Panc1 (cell line): ENCODE results near the gene TGIF2. TPM values are rescaled to one million over a fixed set of nuclear protein-coding genes. Genes with fewer than 3 reads are reported as not detected.

Experiments
- ATAC-seq: fragments of 200-7000 bp; cut with Tn5 transposase; 2 replicates; pipeline ENCODE4 v1.9.1; 2020; ENCODE audit warnings: mild to moderate bottlenecking, moderate library complexity
- BruUV-seq: library from RNA; stranded (reverse); fragments of 400-500 nt; replicated peaks from 2 replicates; lab custom pipeline; 2021; lab: Mats Ljungman, UMichigan
- CTCF ChIA-PET: fragments of 300-600 bp; sonication (Branson Sonifier 250); formaldehyde crosslinking; loops from one replicate; lab custom pipeline; 2022; ENCODE audit warnings: antibody characterized with exemption; lab: Charles Lee
- POLR2A ChIA-PET: fragments of 300-600 bp; sonication (Branson Sonifier 250); formaldehyde crosslinking; loops from one replicate; lab custom pipeline; 2022; ENCODE audit warnings: antibody characterized with exemption; lab: Charles Lee
- DNase-seq: peaks from one replicate; pipeline ENCODE4 v3.0.0-alpha.2; 2010; ENCODE audit warnings: low read depth, low spot score
- H3K27ac ChIP-seq: 2 replicates; pipeline ENCODE4 v1.5.1; 2011; ENCODE audit warnings: mild to moderate bottlenecking, low read length, inconsistent platforms
- H3K27me3 ChIP-seq: fragments of 200-500 bp; sonication (Bioruptor generic); 2 replicates; pipeline ENCODE4 v1.6.0; 2014; ENCODE audit warnings: low read length, inconsistent platforms; ENCODE audit not compliant: control insufficient read depth, insufficient read depth
- H3K36me3 ChIP-seq: fragments of 200-500 bp; sonication (Bioruptor generic); 2 replicates; pipeline ENCODE4 v1.5.1; 2014; ENCODE audit warnings: inconsistent platforms, mild to moderate bottlenecking, low read length, moderate library complexity; ENCODE audit not compliant: control insufficient read depth, insufficient read depth
- H3K4me1 ChIP-seq: 2 replicates; pipeline ENCODE4 v1.5.1; 2011; ENCODE audit warnings: inconsistent platforms, mild to moderate bottlenecking, low read length, moderate library complexity; ENCODE audit not compliant: control insufficient read depth, insufficient read depth
- H3K4me3 ChIP-seq, 2 experiments: 2 replicates each; pipeline ENCODE4 v1.5.1; 2011 to 2012; ENCODE audit warnings: low read depth in 2 of 2, low read length in 2 of 2, mild to moderate bottlenecking in 2 of 2, inconsistent platforms in 1 of 2, moderate library complexity in 1 of 2
- H3K9me3 ChIP-seq: fragments of 200-500 bp; sonication (Bioruptor generic); 2 replicates; pipeline ENCODE4 v1.5.1; 2014; ENCODE audit warnings: low read depth, mild to moderate bottlenecking, inconsistent platforms, low read length, moderate library complexity; ENCODE audit not compliant: control insufficient read depth, insufficient read depth
- CTCF ChIP-seq: fragments of 450-650 bp; IDR thresholded peaks from 2 replicates; pipeline ENCODE4 v1.5.1; 2017; ENCODE audit warnings: mild to moderate bottlenecking
- POLR2AphosphoS5 ChIP-seq: IDR thresholded peaks from 2 replicates; pipeline ENCODE4 v1.6.1; 2012; ENCODE audit warnings: mild to moderate bottlenecking, low read depth, low read length, moderate library complexity
- SIN3A ChIP-seq: IDR thresholded peaks from 2 replicates; pipeline ENCODE4 v1.6.1; 2012; ENCODE audit warnings: low read depth, mild to moderate bottlenecking, low read length, moderate library complexity, borderline replicate concordance; ENCODE audit not compliant: insufficient read depth
- TCF7L2 ChIP-seq: IDR thresholded peaks from 2 replicates; pipeline ENCODE4 v1.6.1; 2011; ENCODE audit warnings: mild to moderate bottlenecking, low read depth, low read length, inconsistent platforms
- in situ Hi-C: cut with HindIII; loops from 2 replicates; pipeline ENCODE4 v1.10.0; 2016; ENCODE audit warnings: low sequenced_read_pairs, low pct_unique_long_range_greater_than_20kb
- intact Hi-C: fragments of 100-400 bp; cut with micrococcal nuclease; formaldehyde crosslinking; loops from one replicate; pipeline ENCODE4 v1.10.0; 2022; ENCODE audit not compliant: unreplicated experiment
- total RNA-seq: library from RNA; stranded (reverse); gene quantifications from one replicate; pipeline ENCODE4 v1.2.1, GENCODE V29; 2021; ENCODE audit not compliant: unreplicated experiment
- TF ChIP-seq, protein P1 (sequence below), 2 experiments: IDR thresholded peaks; 2 replicates each; pipeline ENCODE4 v1.6.1; 2011 to 2012; ENCODE audit warnings: low read depth in 2 of 2, control low read depth in 1 of 2, low read length in 1 of 2, mild to moderate bottlenecking in 1 of 2, moderate library complexity in 1 of 2; ENCODE audit not compliant: insufficient read depth in 1 of 2

Gene TGIF2
- total RNA-seq, 1 experiment from 2014 or later = 18.0 TPM

DNA sequence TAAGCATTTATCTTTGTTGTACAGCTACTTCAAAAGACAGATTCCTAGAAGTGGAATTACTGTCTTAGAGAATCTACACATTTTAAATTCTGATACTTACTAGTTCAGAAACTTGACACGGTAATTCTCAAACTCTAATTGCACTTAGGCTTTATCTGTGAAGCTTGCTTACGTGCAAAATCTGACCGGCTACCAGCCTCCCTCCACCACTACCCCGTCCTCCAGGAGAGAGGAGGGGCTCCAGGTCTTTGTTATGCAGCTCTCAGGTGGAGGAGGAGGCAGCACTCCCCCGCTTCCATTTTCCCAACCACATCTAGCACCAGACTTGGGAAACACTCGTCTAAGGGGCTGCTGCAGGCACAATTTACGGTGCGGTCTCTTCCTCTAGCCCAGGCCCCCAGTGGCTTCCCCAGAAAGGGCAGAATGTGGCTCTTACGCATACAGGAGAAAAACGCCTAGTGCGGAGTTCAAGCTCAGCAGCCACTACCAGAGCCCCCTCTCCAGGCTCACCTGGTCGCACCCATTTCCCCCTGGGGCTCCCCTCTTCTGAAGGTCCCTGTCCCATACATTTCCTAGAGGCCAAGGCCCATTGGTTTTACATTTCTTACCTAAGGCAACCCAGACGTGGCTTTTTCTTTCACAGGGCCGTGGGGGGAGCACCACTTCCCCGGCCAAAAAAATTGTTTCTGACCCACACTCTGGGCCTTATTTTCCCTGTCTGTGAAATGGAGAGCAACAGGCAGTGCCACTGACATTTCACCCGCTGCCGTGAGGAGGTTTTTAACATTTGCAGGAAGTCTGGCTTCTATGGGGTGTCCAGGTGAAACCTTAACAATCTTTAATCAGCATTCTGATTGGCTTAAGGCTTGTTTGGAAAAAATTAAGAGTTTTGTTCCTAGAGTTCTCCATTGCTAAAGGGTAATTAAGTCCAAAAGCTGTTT, 1.6 kb upstream of the TGIF2 start:
- DNase-seq (no peak), ATAC-seq (no peak)
- intact Hi-C loops (no loop called here), in situ Hi-C loops (no loop called here)
- Histone ChIP-seq H3K27ac (peak overlapping the region; percentile 92), H3K27me3 (no peaks in the 10 kb centered on the region), H3K36me3 (no peaks in the 10 kb centered on the region), H3K9me3 (no peaks in the 10 kb centered on the region), H3K4me3 (no peak overlapping the region; a peak in 1 of 4 replicates), H3K4me1 (peaks cover 20% of the 10 kb centered on the region)
- CTCF ChIA-PET = interaction anchor here (0.6 to 0.7 kb wide), 2 partner anchors 12 to 34 kb away, joined by 3 to 5 read pairs; partner anchors contain the start of gene RAB5IF
- TF ChIP-seq, protein P1, sequence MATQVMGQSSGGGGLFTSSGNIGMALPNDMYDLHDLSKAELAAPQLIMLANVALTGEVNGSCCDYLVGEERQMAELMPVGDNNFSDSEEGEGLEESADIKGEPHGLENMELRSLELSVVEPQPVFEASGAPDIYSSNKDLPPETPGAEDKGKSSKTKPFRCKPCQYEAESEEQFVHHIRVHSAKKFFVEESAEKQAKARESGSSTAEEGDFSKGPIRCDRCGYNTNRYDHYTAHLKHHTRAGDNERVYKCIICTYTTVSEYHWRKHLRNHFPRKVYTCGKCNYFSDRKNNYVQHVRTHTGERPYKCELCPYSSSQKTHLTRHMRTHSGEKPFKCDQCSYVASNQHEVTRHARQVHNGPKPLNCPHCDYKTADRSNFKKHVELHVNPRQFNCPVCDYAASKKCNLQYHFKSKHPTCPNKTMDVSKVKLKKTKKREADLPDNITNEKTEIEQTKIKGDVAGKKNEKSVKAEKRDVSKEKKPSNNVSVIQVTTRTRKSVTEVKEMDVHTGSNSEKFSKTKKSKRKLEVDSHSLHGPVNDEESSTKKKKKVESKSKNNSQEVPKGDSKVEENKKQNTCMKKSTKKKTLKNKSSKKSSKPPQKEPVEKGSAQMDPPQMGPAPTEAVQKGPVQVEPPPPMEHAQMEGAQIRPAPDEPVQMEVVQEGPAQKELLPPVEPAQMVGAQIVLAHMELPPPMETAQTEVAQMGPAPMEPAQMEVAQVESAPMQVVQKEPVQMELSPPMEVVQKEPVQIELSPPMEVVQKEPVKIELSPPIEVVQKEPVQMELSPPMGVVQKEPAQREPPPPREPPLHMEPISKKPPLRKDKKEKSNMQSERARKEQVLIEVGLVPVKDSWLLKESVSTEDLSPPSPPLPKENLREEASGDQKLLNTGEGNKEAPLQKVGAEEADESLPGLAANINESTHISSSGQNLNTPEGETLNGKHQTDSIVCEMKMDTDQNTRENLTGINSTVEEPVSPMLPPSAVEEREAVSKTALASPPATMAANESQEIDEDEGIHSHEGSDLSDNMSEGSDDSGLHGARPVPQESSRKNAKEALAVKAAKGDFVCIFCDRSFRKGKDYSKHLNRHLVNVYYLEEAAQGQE (IDR thresholded peaks at IDR 0.05; ENCODE audit: insufficient read depth in 1 of 2, low read depth in 2 of 2, low read length in 1 of 2) = no peak
- TF ChIP-seq POLR2AphosphoS5 (no peak), SIN3A (no peak), TCF7L2 (no peak), CTCF (no peak)
- POLR2A ChIA-PET = no interaction called here
- BruUV-seq = no TSS peak

GRCh38 chr20:36572701-36573102, 695 bp upstream of the TGIF2 start:
- Histone ChIP-seq H3K36me3 (no peaks in the 10 kb centered on the region), H3K27ac (peak overlapping the region; percentile 92), H3K27me3 (no peaks in the 10 kb centered on the region), H3K4me3 (peak overlapping the region; percentile 61 to 65), H3K9me3 (no peaks in the 10 kb centered on the region), H3K4me1 (peaks cover 20% of the 10 kb centered on the region)
- CTCF ChIA-PET = interaction anchor here (0.6 kb wide), 1 partner anchor 158 kb away, joined by 3 read pairs; no protein-coding TSS in a partner anchor
- BruUV-seq = TSS peak; percentile 84
- POLR2A ChIA-PET = interaction anchor here (0.7 kb wide), 1 partner anchor 426 kb away, joined by 3 read pairs; no protein-coding TSS in a partner anchor
- intact Hi-C loops (no loop called here), in situ Hi-C loops (no loop called here)
- TF ChIP-seq CTCF (no peak), SIN3A (no peak), POLR2AphosphoS5 (no peak), TCF7L2 (no peak)
- TF ChIP-seq, protein P1 (IDR thresholded peaks at IDR 0.05; ENCODE audit: insufficient read depth in 1 of 2, low read depth in 2 of 2, low read length in 1 of 2) = no peak
- no peak for DNase-seq
- peak; percentile 31 for ATAC-seq
